Endothelial cell of umbilical vein (primary cell): Measurements from ENCODE around the gene LTF. TPM values are rescaled to one million over a fixed set of nuclear protein-coding genes. Genes with fewer than 3 reads are reported as not detected.

ENCODE experiments used
- BruUV-seq: library from RNA; stranded (reverse); fragments of 400-500 nt; replicated peaks from 2 replicates; lab custom pipeline; 2021; lab: Mats Ljungman, UMichigan
- CTCF ChIA-PET: fragments of 300-600, 350-600 bp; sonication (Branson Sonifier 250); formaldehyde crosslinking; loops from one replicate; lab custom pipeline; 2021; ENCODE audit warnings: antibody characterized with exemption, inconsistent platforms; lab: Charles Lee
- POLR2A ChIA-PET: fragments of 300-600, 350-600 bp; sonication (Branson Sonifier 250); formaldehyde crosslinking; loops from one replicate; lab custom pipeline; 2021; ENCODE audit warnings: antibody characterized with exemption, inconsistent platforms; lab: Charles Lee
- DNase-seq: peaks from one replicate; pipeline ENCODE4 v3.0.0-alpha.2; 2011; ENCODE audit warnings: low read depth, low spot score
- FAIRE-seq: peaks from 2 replicates; lab custom pipeline; 2011; peaks lifted over from hg19 to GRCh38; lab: Jason Lieb, UNC
- H2AFZ ChIP-seq: 2 replicates; pipeline ENCODE4 v1.6.0; 2012; ENCODE audit warnings: low read depth, low read length, control low read depth, inconsistent platforms
- H3K27ac ChIP-seq: 2 replicates; pipeline ENCODE4 v1.5.1; 2011; ENCODE audit warnings: low read depth, mild to moderate bottlenecking, control low read depth, low read length, moderate library complexity; ENCODE audit not compliant: insufficient read depth
- H3K27me3 ChIP-seq, 2 experiments: 2 replicates each; pipeline versions ENCODE4 v1.6.0 to v1.6.1; 2011; ENCODE audit warnings: low read length in 2 of 2, mixed read lengths in 1 of 2; ENCODE audit not compliant: control insufficient read depth in 2 of 2, insufficient read depth in 2 of 2
- H3K36me3 ChIP-seq, 2 experiments: 2 replicates in 1 of 2; 3 replicates in 1 of 2; pipeline ENCODE4 v1.5.1; 2011; ENCODE audit warnings: low read length in 2 of 2, mild to moderate bottlenecking in 1 of 2, moderate library complexity in 1 of 2; ENCODE audit not compliant: control insufficient read depth in 2 of 2, insufficient read depth in 2 of 2; ENCODE audit errors: extremely low read depth in 1 of 2
- H3K4me1 ChIP-seq: 3 replicates; pipeline ENCODE4 v1.5.1; 2011; ENCODE audit warnings: mild to moderate bottlenecking, low read length; ENCODE audit not compliant: control insufficient read depth, insufficient read depth; ENCODE audit errors: extremely low read depth
- H3K4me2 ChIP-seq: 2 replicates; pipeline ENCODE4 v1.6.1; 2011; ENCODE audit warnings: low read length, control low read depth, mixed read lengths; ENCODE audit not compliant: insufficient read depth
- H3K4me3 ChIP-seq, 3 experiments: fragments of 200-600 bp in 1 of 3; sonication (generic), shearing (Covaris generic) in 1 of 3; replicated peaks in 1 of 3; 2 replicates each; pipeline ENCODE4 v1.5.1; 2011 to 2016; ENCODE audit warnings: control low read depth in 3 of 3, low read length in 3 of 3, mild to moderate bottlenecking in 2 of 3, inconsistent platforms in 1 of 3, low read depth in 1 of 3, moderate library complexity in 1 of 3; ENCODE audit not compliant: insufficient read depth in 1 of 3
- H3K79me2 ChIP-seq: 2 replicates; pipeline ENCODE4 v1.6.0; 2012; ENCODE audit warnings: low read length, inconsistent platforms; ENCODE audit not compliant: control insufficient read depth, insufficient read depth
- H3K9ac ChIP-seq: replicated peaks from 2 replicates; pipeline ENCODE3; 2011; ENCODE audit warnings: low read length, control low read depth; ENCODE audit not compliant: insufficient read depth; ENCODE audit errors: extremely low read depth
- H3K9me1 ChIP-seq: replicated peaks from 3 replicates; pipeline ENCODE4 v1.6.0; 2011; ENCODE audit warnings: mild to moderate bottlenecking, low read length; ENCODE audit not compliant: control insufficient read depth, insufficient read depth; ENCODE audit errors: extremely low read depth
- H3K9me3 ChIP-seq: replicated peaks from 2 replicates; pipeline ENCODE4 v1.5.1; 2012; ENCODE audit warnings: low read length, inconsistent platforms; ENCODE audit not compliant: control insufficient read depth, insufficient read depth
- H4K20me1 ChIP-seq: replicated peaks from 2 replicates; pipeline ENCODE3; 2011; ENCODE audit warnings: mild to moderate bottlenecking, low read length; ENCODE audit not compliant: control insufficient read depth, insufficient read depth; ENCODE audit errors: extremely low read depth
- CTCF ChIP-seq, 2 donors: IDR thresholded peaks; 1 replicate in 1 of 2; 2 replicates in 1 of 2; pipeline ENCODE4 v1.5.1; 2011; ENCODE audit warnings: low read length in 2 of 2, mild to moderate bottlenecking in 2 of 2, moderate library complexity in 2 of 2, control low read depth in 1 of 2, inconsistent platforms in 1 of 2, low read depth in 1 of 2; ENCODE audit not compliant: insufficient read depth in 1 of 2; ENCODE audit errors: extremely low read depth in 1 of 2
- EZH2 ChIP-seq: IDR thresholded peaks from 2 replicates; pipeline ENCODE4 v1.6.1; 2012; ENCODE audit warnings: borderline replicate concordance, low read depth, mild to moderate bottlenecking, moderate library complexity, low read length, inconsistent platforms; ENCODE audit not compliant: severe bottlenecking
- FOS ChIP-seq: IDR thresholded peaks from 2 replicates; pipeline ENCODE4 v1.6.1; 2011; ENCODE audit warnings: mild to moderate bottlenecking, low read length, moderate library complexity, borderline replicate concordance; ENCODE audit not compliant: insufficient read depth
- GATA2 ChIP-seq: IDR thresholded peaks from 2 replicates; pipeline ENCODE4 v1.7.0; 2011; ENCODE audit warnings: low read depth, mild to moderate bottlenecking, moderate library complexity, mixed read lengths, low read length; ENCODE audit not compliant: insufficient read length, insufficient read depth
- JUN ChIP-seq: IDR thresholded peaks from 2 replicates; pipeline ENCODE4 v1.6.1; 2011; ENCODE audit warnings: borderline replicate concordance, low read depth; ENCODE audit not compliant: insufficient read length, insufficient read depth
- MAX ChIP-seq: IDR thresholded peaks from 2 replicates; pipeline ENCODE4 v1.6.1; 2011; ENCODE audit not compliant: insufficient read depth, insufficient read length
- MYC ChIP-seq: IDR thresholded peaks from one replicate; pipeline ENCODE4 v1.6.1; 2011; ENCODE audit warnings: mild to moderate bottlenecking, low read depth, low read length
- POLR2A ChIP-seq: IDR thresholded peaks from 2 replicates; pipeline ENCODE4 v1.6.1; 2012; ENCODE audit warnings: low read depth, mild to moderate bottlenecking, control low read depth, low read length
- POLR2AphosphoS5 ChIP-seq: IDR thresholded peaks from 2 replicates; pipeline ENCODE4 v1.6.1; 2012; ENCODE audit warnings: low read depth, mild to moderate bottlenecking, control low read depth, low read length, moderate library complexity; ENCODE audit not compliant: insufficient read depth
- dilution Hi-C: fragments of 300-500 bp; cut with MboI; formaldehyde crosslinking; loops from one replicate; pipeline ENCODE4 v1.15.0; 2019; ENCODE audit warnings: low sequenced_read_pairs; ENCODE audit not compliant: extremely low pct_ligation_motif_present
- intact Hi-C: fragments of 100-400 bp; cut with micrococcal nuclease; formaldehyde crosslinking; loops from one replicate; pipeline ENCODE4 v1.10.0; 2022
- polyA plus RNA-seq, 4 experiments: library from polyadenylated mRNA; depleted of rRNA in 3 of 4; stranded (reverse) in 3 of 4; unstranded in 1 of 4; fragments of >200 nt; gene quantifications; 2 replicates each; pipeline versions ENCODE4 v1.2.1 to v1.2.3, GENCODE V29; 2011 to 2012; ENCODE audit warnings: missing spikeins in 1 of 4
- total RNA-seq: library from RNA; stranded (reverse); gene quantifications from 2 replicates; pipeline ENCODE4 v1.2.3, GENCODE V29; 2021

The LTF gene
- total and polyA plus RNA-seq, 2 donors (not counting 3 experiments of a cell fraction or from before 2014, with no cell fraction given), result not detected

- Histone ChIP-seq H3K4me1 (no peaks in the 10 kb centered on the region), H3K27ac (no peak overlapping the region), H3K4me3 (no peak overlapping the region), H3K79me2 (no peaks in the 10 kb centered on the region), H3K27me3 (peaks cover 0 to 6% of the 10 kb centered on the region in 2 experiments), H3K36me3 (no peaks in the 10 kb centered on the region), H3K4me2 (no peak overlapping the region), H3K9ac (no peak overlapping the region), H3K9me1 (no peaks in the 10 kb centered on the region), H4K20me1 (no peaks in the 10 kb centered on the region), H3K9me3 (no peaks in the 10 kb centered on the region), H2AFZ (no peak overlapping the region)
- BruUV-seq, result no TSS peak
- no peak for TF ChIP-seq POLR2AphosphoS5
- no peak for TF ChIP-seq GATA2
- no peak for TF ChIP-seq FOS
- TF ChIP-seq JUN, result no peak
- no peak for TF ChIP-seq MAX
- TF ChIP-seq MYC, result no peak
- TF ChIP-seq CTCF (IDR thresholded peaks at IDR 0.05; ENCODE audit: extremely low read depth in 1 of 2, insufficient read depth in 1 of 2, low read depth in 1 of 2, low read length in 2 of 2), result no peak
- TF ChIP-seq EZH2, result no peak
- TF ChIP-seq POLR2A, result no peak
- FAIRE-seq (no peak), DNase-seq (no peak)
- ChIA-PET POLR2A (no interaction called here), CTCF (interaction anchor here (2.2 kb wide), 1 partner anchor 8 kb away, joined by 5 read pairs; no protein-coding TSS in a partner anchor)
- dilution Hi-C loops, result no loop called here
- intact Hi-C loops, result no loop called here
Measured at GRCh38 chr3:46435081-46435726, 29.5 kb downstream of the LTF start.
